Measurements from ENCODE around the gene PTPRE. TPM values are rescaled to one million over a fixed set of nuclear protein-coding genes. Genes with fewer than 3 reads are reported as not detected.
A peak's percentile ranks its signal among the peaks of the same experiment; 100 is the strongest.

The PTPRE gene
- total RNA-seq, 6 donors from 2014 or later, result 49.9 to 89.2 (median 64.2) TPM

GRCh38 chr10:127990846-127991542 lies 84.1 kb downstream of the PTPRE start:
- WGBS, 2 donors, result 25 to 28% methylated on average over 15 of the region's 15 CpGs
- Histone ChIP-seq H3K27me3 (no peaks in the 10 kb centered on the region), H3K9me3 (no peaks in the 10 kb centered on the region), H3K27ac (peak overlapping the region; percentile 66 to 74 (median 71)), H3K4me1 (peaks cover 32 to 50% (median 47%) of the 10 kb centered on the region in 4 donors), H3K36me3 (no peaks in the 10 kb centered on the region), H3K4me3 (no peak overlapping the region)
- ATAC-seq (ENCODE audit: low FRiP score in 2 of 2) (peak; percentile 81 to 83), DNase-seq (peak in 1 of 2 donors; percentile 76)
- no peak for TF ChIP-seq POLR2A (IDR thresholded peaks at IDR 0.05)
- peak in 1 of 4 donors; percentile 40 for TF ChIP-seq EP300 (IDR thresholded peaks at IDR 0.05)
- no peak for TF ChIP-seq CTCF (IDR thresholded peaks at IDR 0.05)
- peak in 1 of 2 donors; percentile 5 for TF ChIP-seq POLR2AphosphoS5 (IDR thresholded peaks at IDR 0.05)

- no peak overlapping the region for H3K4me3 ChIP-seq
- peak overlapping the region; percentile 66 to 74 (median 71) for H3K27ac ChIP-seq
- TF ChIP-seq POLR2A (IDR thresholded peaks at IDR 0.05) (no peak), POLR2AphosphoS5 (IDR thresholded peaks at IDR 0.05) (no peak), CTCF (IDR thresholded peaks at IDR 0.05) (peak in 1 of 6 experiments; percentile 6), EP300 (IDR thresholded peaks at IDR 0.05) (no peak)
- no peaks in the 10 kb centered on the region for H3K27me3 ChIP-seq
- no peaks in the 10 kb centered on the region for H3K36me3 ChIP-seq
- DNase-seq, result peak in 1 of 2 donors; percentile 59
- peak; percentile 43 to 67 for ATAC-seq (ENCODE audit: low FRiP score in 2 of 2)
- H3K9me3 ChIP-seq, result no peaks in the 10 kb centered on the region
- 53 to 61% methylated on average over 7 to 8 of the region's 8 CpGs for WGBS, 2 donors
- peaks cover 37 to 56% (median 51%) of the 10 kb centered on the region in 4 donors for H3K4me1 ChIP-seq
Observed at GRCh38 chr10:127991543-127992255, 84.8 kb downstream of the PTPRE start.

GRCh38 chr10:127992376-127992775 lies 85.5 kb downstream of the PTPRE start:
- Histone ChIP-seq H3K9me3 (no peaks in the 10 kb centered on the region), H3K27ac (peak overlapping the region; percentile 66 to 74 (median 71)), H3K4me1 (peaks cover 40 to 62% (median 57%) of the 10 kb centered on the region in 4 donors), H3K27me3 (no peaks in the 10 kb centered on the region), H3K36me3 (no peaks in the 10 kb centered on the region), H3K4me3 (no peak overlapping the region)
- TF ChIP-seq CTCF (IDR thresholded peaks at IDR 0.05) (no peak), EP300 (IDR thresholded peaks at IDR 0.05) (no peak), POLR2A (IDR thresholded peaks at IDR 0.05) (no peak), POLR2AphosphoS5 (IDR thresholded peaks at IDR 0.05) (no peak)
- ATAC-seq (ENCODE audit: low FRiP score in 2 of 2) (no peak), DNase-seq (no peak)
- WGBS, 2 donors, result 68 to 70% methylated on average over 6 to 8 of the region's 8 CpGs

GRCh38 chr10:127993056-127993690 lies 86.3 kb downstream of the PTPRE start:
- ATAC-seq (ENCODE audit: low FRiP score in 2 of 2) (no peak), DNase-seq (no peak)
- Histone ChIP-seq H3K36me3 (no peaks in the 10 kb centered on the region), H3K27ac (peak overlapping the region; percentile 8 to 74 (median 67)), H3K9me3 (no peaks in the 10 kb centered on the region), H3K4me3 (no peak overlapping the region), H3K4me1 (peaks cover 45 to 61% (median 56%) of the 10 kb centered on the region in 4 donors), H3K27me3 (no peaks in the 10 kb centered on the region)
- TF ChIP-seq CTCF (IDR thresholded peaks at IDR 0.05) (no peak), EP300 (IDR thresholded peaks at IDR 0.05) (no peak), POLR2A (IDR thresholded peaks at IDR 0.05) (no peak)
- WGBS, 2 donors, result 83 to 85% methylated on average over 12 of the region's 12 CpGs

All from upper lobe of left lung (tissue), 6 donors.